ENCODE data around the gene KCNIP1.

DNA sequence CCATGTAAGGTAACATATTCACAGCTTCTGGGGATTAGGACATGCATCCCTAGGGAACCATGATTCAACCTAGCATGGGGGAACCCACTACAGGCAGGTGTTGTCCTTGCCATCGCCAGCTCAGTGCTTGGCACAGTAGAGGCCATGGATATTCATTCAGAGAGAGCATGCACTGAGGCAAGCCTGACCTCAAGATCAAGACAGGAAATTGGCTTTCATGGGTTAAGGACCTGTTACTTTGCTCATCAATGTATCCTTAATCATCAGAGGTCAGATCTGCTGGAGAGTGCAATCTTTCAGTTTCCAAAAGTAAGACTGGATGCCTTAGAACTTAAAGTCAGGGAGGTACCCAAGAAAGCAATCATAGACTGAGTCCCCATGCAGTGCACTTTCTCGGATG, 84.0 kb downstream of the KCNIP1 start:
- TF ChIP-seq, protein P1, sequence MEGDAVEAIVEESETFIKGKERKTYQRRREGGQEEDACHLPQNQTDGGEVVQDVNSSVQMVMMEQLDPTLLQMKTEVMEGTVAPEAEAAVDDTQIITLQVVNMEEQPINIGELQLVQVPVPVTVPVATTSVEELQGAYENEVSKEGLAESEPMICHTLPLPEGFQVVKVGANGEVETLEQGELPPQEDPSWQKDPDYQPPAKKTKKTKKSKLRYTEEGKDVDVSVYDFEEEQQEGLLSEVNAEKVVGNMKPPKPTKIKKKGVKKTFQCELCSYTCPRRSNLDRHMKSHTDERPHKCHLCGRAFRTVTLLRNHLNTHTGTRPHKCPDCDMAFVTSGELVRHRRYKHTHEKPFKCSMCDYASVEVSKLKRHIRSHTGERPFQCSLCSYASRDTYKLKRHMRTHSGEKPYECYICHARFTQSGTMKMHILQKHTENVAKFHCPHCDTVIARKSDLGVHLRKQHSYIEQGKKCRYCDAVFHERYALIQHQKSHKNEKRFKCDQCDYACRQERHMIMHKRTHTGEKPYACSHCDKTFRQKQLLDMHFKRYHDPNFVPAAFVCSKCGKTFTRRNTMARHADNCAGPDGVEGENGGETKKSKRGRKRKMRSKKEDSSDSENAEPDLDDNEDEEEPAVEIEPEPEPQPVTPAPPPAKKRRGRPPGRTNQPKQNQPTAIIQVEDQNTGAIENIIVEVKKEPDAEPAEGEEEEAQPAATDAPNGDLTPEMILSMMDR (IDR thresholded peaks at IDR 0.05) = no peak
- no peak for TF ChIP-seq POLR2A (IDR thresholded peaks at IDR 0.05)

Measured in heart left ventricle (tissue), 13 donors.